Measurements from ENCODE around the gene SLC46A1.

Gene SLC46A1

GRCh38 chr17:28348979-28349378 is 57.0 kb downstream of the SLC46A1 start:
- DNase-seq, result no peak

- DNase-seq, result no peak
Measured at GRCh38 chr17:28347261-28347891, 58.6 kb downstream of the SLC46A1 start.

GRCh38 chr17:28346746-28347246 is 59.2 kb downstream of the SLC46A1 start:
- no peak for DNase-seq

GRCh38 chr17:28346199-28346580 is 59.8 kb downstream of the SLC46A1 start:
- DNase-seq, result no peak

GRCh38 chr17:28345419-28346198 is 60.4 kb downstream of the SLC46A1 start:
- no peak for DNase-seq
